SK-N-SH treated with all-trans-retinoic acid at 6 μM for 48 hours (cell line): ENCODE data around the gene MTHFS.

Source experiments
- CSDC2 ChIP-seq: fragments of 250-450 bp; sonication (Bioruptor Pico); IDR thresholded peaks from 2 replicates; pipeline ENCODE4 v1.5.0; 2020; ENCODE audit warnings: mild to moderate bottlenecking, moderate library complexity
- OSR1 ChIP-seq: fragments of 250-450 bp; sonication (Bioruptor Pico); IDR thresholded peaks from 2 replicates; pipeline ENCODE4 v1.8.0; 2022; ENCODE audit warnings: moderate library complexity, mild to moderate bottlenecking, inconsistent platforms
- PPARA ChIP-seq: fragments of 250-450 bp; sonication (Bioruptor Pico); IDR thresholded peaks from 2 replicates; pipeline ENCODE4 v1.5.0; 2020; ENCODE audit warnings: mild to moderate bottlenecking, borderline replicate concordance
- RARB ChIP-seq: fragments of 250-450 bp; sonication (Bioruptor Pico); IDR thresholded peaks from 2 replicates; pipeline ENCODE4 v1.8.0; 2021; ENCODE audit warnings: mild to moderate bottlenecking, moderate library complexity
- TCF4 ChIP-seq: fragments of 250-450 bp; sonication (Bioruptor Pico); IDR thresholded peaks from 2 replicates; pipeline ENCODE4 v1.8.0; 2021; ENCODE audit warnings: mild to moderate bottlenecking, moderate library complexity, borderline replicate concordance
- ZFP3 ChIP-seq: fragments of 250-450 bp; sonication (Bioruptor Pico); IDR thresholded peaks from 2 replicates; pipeline ENCODE4 v1.5.0; 2020; ENCODE audit warnings: mild to moderate bottlenecking, moderate library complexity
- ZFP30 ChIP-seq: fragments of 450-650 bp; formaldehyde crosslinking; IDR thresholded peaks from 2 replicates; pipeline ENCODE4 v1.5.0; 2022; ENCODE audit warnings: mild to moderate bottlenecking, moderate library complexity
- ZNF565 ChIP-seq: fragments of 450-650 bp; formaldehyde crosslinking; conservative IDR thresholded peaks from 2 replicates; pipeline ENCODE4 v1.5.0; 2020; ENCODE audit warnings: low read depth, mild to moderate bottlenecking, moderate library complexity
- TF ChIP-seq, protein P1 (sequence below): fragments of 250-450 bp; sonication (Bioruptor Pico); IDR thresholded peaks from 2 replicates; pipeline ENCODE4 v1.5.1; 2020; ENCODE audit warnings: low read depth, mild to moderate bottlenecking, moderate library complexity
- TF ChIP-seq, protein P2 (sequence below): fragments of 250-450 bp; sonication (Bioruptor Pico); IDR thresholded peaks from 2 replicates; pipeline ENCODE4 v1.5.1; 2021; ENCODE audit warnings: mild to moderate bottlenecking, moderate library complexity

DNA sequence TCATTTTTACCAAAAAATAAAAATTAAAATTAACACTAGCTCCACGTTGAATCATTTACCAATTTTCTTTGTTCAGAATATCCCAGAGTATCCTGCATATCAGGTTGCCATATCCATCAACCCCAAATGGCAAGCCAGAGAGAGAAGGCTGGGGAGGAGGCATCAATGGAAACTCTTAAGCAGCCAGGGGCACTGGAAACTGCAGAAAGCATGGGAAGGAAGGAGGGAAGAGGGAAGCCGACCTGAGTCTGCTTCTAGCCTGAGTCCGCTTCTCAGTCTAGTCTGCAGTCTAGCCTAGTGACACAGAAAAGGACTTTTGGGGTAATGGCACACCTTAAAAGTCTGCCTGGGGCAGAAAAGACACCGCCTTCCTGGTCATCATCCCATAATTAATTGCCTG is 1.6 kb upstream of the MTHFS start:
- no peak for TF ChIP-seq RARB (CRISPR knock-in tag)
- TF ChIP-seq ZFP3 (CRISPR knock-in tag) = no peak
- no peak for TF ChIP-seq PPARA (CRISPR knock-in tag)
- TF ChIP-seq, protein P1, sequence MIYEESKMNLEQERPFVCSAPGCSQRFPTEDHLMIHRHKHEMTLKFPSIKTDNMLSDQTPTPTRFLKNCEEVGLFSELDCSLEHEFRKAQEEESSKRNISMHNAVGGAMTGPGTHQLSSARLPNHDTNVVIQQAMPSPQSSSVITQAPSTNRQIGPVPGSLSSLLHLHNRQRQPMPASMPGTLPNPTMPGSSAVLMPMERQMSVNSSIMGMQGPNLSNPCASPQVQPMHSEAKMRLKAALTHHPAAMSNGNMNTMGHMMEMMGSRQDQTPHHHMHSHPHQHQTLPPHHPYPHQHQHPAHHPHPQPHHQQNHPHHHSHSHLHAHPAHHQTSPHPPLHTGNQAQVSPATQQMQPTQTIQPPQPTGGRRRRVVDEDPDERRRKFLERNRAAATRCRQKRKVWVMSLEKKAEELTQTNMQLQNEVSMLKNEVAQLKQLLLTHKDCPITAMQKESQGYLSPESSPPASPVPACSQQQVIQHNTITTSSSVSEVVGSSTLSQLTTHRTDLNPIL = no peak
- TF ChIP-seq ZFP30 (CRISPR knock-in tag) = no peak
- no peak for TF ChIP-seq TCF4 (CRISPR knock-in tag)
- no peak for TF ChIP-seq ZNF565 (CRISPR knock-in tag)
- no peak for TF ChIP-seq CSDC2 (CRISPR knock-in tag)
- no peak for TF ChIP-seq OSR1 (CRISPR knock-in tag)
- TF ChIP-seq, protein P2, sequence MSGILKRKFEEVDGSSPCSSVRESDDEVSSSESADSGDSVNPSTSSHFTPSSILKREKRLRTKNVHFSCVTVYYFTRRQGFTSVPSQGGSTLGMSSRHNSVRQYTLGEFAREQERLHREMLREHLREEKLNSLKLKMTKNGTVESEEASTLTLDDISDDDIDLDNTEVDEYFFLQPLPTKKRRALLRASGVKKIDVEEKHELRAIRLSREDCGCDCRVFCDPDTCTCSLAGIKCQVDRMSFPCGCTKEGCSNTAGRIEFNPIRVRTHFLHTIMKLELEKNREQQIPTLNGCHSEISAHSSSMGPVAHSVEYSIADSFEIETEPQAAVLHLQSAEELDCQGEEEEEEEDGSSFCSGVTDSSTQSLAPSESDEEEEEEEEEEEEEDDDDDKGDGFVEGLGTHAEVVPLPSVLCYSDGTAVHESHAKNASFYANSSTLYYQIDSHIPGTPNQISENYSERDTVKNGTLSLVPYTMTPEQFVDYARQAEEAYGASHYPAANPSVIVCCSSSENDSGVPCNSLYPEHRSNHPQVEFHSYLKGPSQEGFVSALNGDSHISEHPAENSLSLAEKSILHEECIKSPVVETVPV = no peak
